OCI-LY1 (cell line): Measurements from ENCODE around the gene KCNA4.

Source experiments
- H2AFZ ChIP-seq: fragments of 200-600 bp; sonication (generic), shearing (Covaris generic); 2 replicates; pipeline ENCODE4 v1.6.0; 2014; ENCODE audit warnings: antibody characterized with exemption, mild to moderate bottlenecking, low read length
- H3F3A ChIP-seq: fragments of 200-600 bp; sonication (generic), shearing (Covaris generic); 2 replicates; pipeline ENCODE4 v1.6.0; 2014; ENCODE audit warnings: mild to moderate bottlenecking, antibody characterized with exemption, low read length, moderate library complexity; ENCODE audit not compliant: insufficient read depth
- H3K27ac ChIP-seq: fragments of 200-600 bp; sonication (generic); 2 replicates; pipeline ENCODE4 v1.5.1; 2014; ENCODE audit warnings: low read length, mixed run types, mild to moderate bottlenecking, low read depth; ENCODE audit not compliant: poor library complexity, severe bottlenecking
- H3K27me3 ChIP-seq: fragments of 200-600 bp; sonication (generic); 2 replicates; pipeline ENCODE4 v1.6.0; 2014; ENCODE audit warnings: antibody characterized with exemption, mild to moderate bottlenecking, low read length, moderate library complexity; ENCODE audit not compliant: insufficient read depth
- H3K36me3 ChIP-seq: fragments of 200-600 bp; sonication (generic); 2 replicates; pipeline ENCODE4 v1.6.1; 2014; ENCODE audit warnings: mild to moderate bottlenecking, antibody characterized with exemption, low read length, moderate library complexity, mixed read lengths; ENCODE audit not compliant: insufficient read depth
- H3K4me1 ChIP-seq: fragments of 200-600 bp; sonication (generic); 2 replicates; pipeline ENCODE4 v1.5.1; 2014; ENCODE audit warnings: mild to moderate bottlenecking, low read length, moderate library complexity; ENCODE audit not compliant: insufficient read depth, severe bottlenecking
- H3K4me2 ChIP-seq: fragments of 200-600 bp; sonication (generic), shearing (Covaris generic); 2 replicates; pipeline ENCODE4 v1.6.1; 2014; ENCODE audit warnings: low read length
- H3K4me3 ChIP-seq: fragments of 200-600 bp; sonication (generic); 2 replicates; pipeline ENCODE4 v1.5.1; 2014; ENCODE audit warnings: low read length, low read depth, mild to moderate bottlenecking, mixed read lengths; ENCODE audit not compliant: poor library complexity, severe bottlenecking
- H3K79me2 ChIP-seq: fragments of 200-600 bp; shearing (Covaris generic); 2 replicates; pipeline ENCODE4 v1.6.1; 2016; ENCODE audit warnings: mixed run types, low read length, mixed read lengths; ENCODE audit not compliant: insufficient read depth
- H3K9ac ChIP-seq: fragments of 200-600 bp; sonication (generic), shearing (Covaris generic); 2 replicates; pipeline ENCODE4 v1.6.1; 2014; ENCODE audit warnings: mild to moderate bottlenecking, low read length, mixed read lengths
- H3K9me2 ChIP-seq: fragments of 200-600 bp; sonication (generic), shearing (Covaris generic); 2 replicates; pipeline ENCODE4 v1.6.1; 2014; ENCODE audit warnings: low read depth, mild to moderate bottlenecking, low read length, mixed read lengths
- H3K9me3 ChIP-seq: fragments of 200-600 bp; shearing (Covaris generic); 2 replicates; pipeline ENCODE4 v1.6.1; 2014; ENCODE audit warnings: low read length, mixed read lengths
- H4K20me1 ChIP-seq: fragments of 200-600 bp; sonication (generic), shearing (Covaris generic); 2 replicates; pipeline ENCODE4 v1.6.0; 2016; ENCODE audit warnings: mild to moderate bottlenecking, low read length; ENCODE audit not compliant: insufficient read depth
- CTCF ChIP-seq: fragments of 200-600 bp; sonication (generic), shearing (Covaris generic); IDR thresholded peaks from 2 replicates; pipeline ENCODE4 v1.5.1; 2017; ENCODE audit warnings: mild to moderate bottlenecking, antibody characterized with exemption, low read length, moderate library complexity, mixed read lengths
- EZH2 ChIP-seq: fragments of 200-600 bp; sonication (generic), shearing (Covaris generic); IDR thresholded peaks from 2 replicates; pipeline ENCODE4 v1.8.0; 2017; ENCODE audit warnings: borderline replicate concordance, mixed run types, mild to moderate bottlenecking, antibody characterized with exemption, low read length, moderate library complexity, mixed read lengths

The KCNA4 gene

DNA sequence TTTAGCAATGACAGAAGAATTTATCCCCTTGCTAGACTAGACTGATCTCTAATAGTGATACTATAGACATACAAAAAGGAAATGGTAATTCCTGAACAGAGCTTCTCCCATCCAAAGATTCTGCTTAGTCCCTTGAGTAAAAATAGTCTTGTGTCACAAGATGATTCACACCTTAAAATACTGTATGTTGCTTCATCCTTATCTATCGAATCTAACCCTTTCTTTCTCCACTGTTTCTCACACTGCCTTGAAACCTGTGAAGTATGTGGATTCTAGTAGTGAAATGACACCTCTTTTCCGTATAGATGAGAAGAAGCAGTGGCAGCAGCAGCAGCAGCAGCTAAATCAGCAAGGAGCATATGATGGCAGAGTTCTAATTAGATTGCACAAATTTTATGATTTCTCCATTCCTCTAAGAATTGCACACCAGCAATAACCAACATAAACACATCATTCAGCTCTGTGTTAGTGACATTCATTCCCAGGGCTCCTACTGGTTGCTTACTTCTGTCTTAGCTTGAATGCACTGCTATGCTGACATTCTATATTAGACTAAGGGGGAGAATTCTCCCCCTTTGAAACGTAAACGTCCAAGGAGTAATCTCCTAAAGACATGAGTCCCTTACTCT is 14.6 kb downstream of the KCNA4 start:
- H3K9ac ChIP-seq, result no peak overlapping the region
- H3K27me3 ChIP-seq, result no peaks in the 10 kb centered on the region
- H3F3A ChIP-seq, result no peaks in the 10 kb centered on the region
- H3K36me3 ChIP-seq, result no peaks in the 10 kb centered on the region
- H3K4me3 ChIP-seq, result no peak overlapping the region
- no peaks in the 10 kb centered on the region for H3K9me2 ChIP-seq
- TF ChIP-seq EZH2 (no peak), CTCF (no peak)
- H3K4me1 ChIP-seq, result no peaks in the 10 kb centered on the region
- H2AFZ ChIP-seq, result no peak overlapping the region
- H3K79me2 ChIP-seq, result no peaks in the 10 kb centered on the region
- H3K27ac ChIP-seq, result no peak overlapping the region
- no peaks in the 10 kb centered on the region for H3K9me3 ChIP-seq
- no peak overlapping the region for H3K4me2 ChIP-seq
- H4K20me1 ChIP-seq, result no peaks in the 10 kb centered on the region

DNA sequence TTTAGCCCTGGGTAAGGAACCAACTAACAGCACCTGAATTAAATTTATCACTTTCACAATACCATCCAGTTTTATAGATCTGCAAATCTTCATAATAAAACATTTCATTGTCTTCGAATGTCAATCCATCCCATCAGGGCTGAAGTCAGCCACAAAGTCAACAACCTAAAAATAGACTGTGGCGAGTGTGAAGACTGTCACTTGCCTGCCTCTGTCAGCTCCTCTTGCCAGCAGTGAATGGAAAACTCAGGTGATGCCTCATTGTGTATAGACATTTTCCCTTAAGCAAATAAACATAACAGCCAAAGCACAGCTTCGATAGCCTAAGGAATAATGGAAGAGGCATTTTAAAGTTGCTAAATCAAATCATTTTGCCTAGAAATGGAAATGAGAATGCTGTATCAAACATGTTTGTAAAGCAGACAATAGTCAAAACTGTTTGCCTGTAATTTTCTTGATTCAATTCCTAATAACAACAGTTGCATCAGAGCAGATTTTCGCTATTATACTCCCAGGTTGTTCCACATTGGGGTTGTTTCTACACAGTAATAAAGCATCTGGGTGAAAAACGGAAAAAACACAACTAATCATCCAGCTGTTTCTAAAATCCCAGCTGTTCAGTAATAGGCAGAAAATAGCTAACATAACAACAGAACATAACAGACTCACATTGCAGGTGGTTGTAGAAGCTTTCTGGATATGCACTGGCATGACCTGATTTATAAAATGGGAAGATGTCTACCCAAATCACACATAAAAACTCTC is 15.7 kb downstream of the KCNA4 start:
- H2AFZ ChIP-seq, result no peak overlapping the region
- no peaks in the 10 kb centered on the region for H3K4me1 ChIP-seq
- H3K4me2 ChIP-seq, result no peak overlapping the region
- no peak overlapping the region for H3K9ac ChIP-seq
- H3K79me2 ChIP-seq, result no peaks in the 10 kb centered on the region
- H3K4me3 ChIP-seq, result no peak overlapping the region
- no peaks in the 10 kb centered on the region for H3K36me3 ChIP-seq
- H3K27me3 ChIP-seq, result no peaks in the 10 kb centered on the region
- no peaks in the 10 kb centered on the region for H3K9me3 ChIP-seq
- H3K27ac ChIP-seq, result no peak overlapping the region
- TF ChIP-seq EZH2 (no peak), CTCF (no peak)
- no peaks in the 10 kb centered on the region for H3F3A ChIP-seq
- H4K20me1 ChIP-seq, result no peaks in the 10 kb centered on the region
- H3K9me2 ChIP-seq, result no peaks in the 10 kb centered on the region

- no peak overlapping the region for H2AFZ ChIP-seq
Measured at GRCh38 chr11:29996016-29996415, 20.8 kb downstream of the KCNA4 start.

More at GRCh38 chr11:29996016-29996415, 20.8 kb downstream of the KCNA4 start:
- H3K4me3 ChIP-seq, result no peak overlapping the region
- H3K27ac ChIP-seq, result no peak overlapping the region
- H3K79me2 ChIP-seq, result no peaks in the 10 kb centered on the region
- TF ChIP-seq EZH2, result no peak
- no peak for TF ChIP-seq CTCF
- H3K9me2 ChIP-seq, result no peaks in the 10 kb centered on the region
- H3K4me1 ChIP-seq, result no peaks in the 10 kb centered on the region
- no peaks in the 10 kb centered on the region for H3F3A ChIP-seq
- no peaks in the 10 kb centered on the region for H4K20me1 ChIP-seq
- H3K36me3 ChIP-seq, result no peaks in the 10 kb centered on the region
- H3K27me3 ChIP-seq, result no peaks in the 10 kb centered on the region
- no peak overlapping the region for H3K4me2 ChIP-seq
- no peaks in the 10 kb centered on the region for H3K9me3 ChIP-seq
- H3K9ac ChIP-seq, result no peak overlapping the region
